GM19395 (cell line): ENCODE measurements around the gene KIF5B.

Experiments used
- ATAC-seq: cut with Tn5 transposase; IDR thresholded peaks from one replicate; pipeline ENCODE4 v1.9.1; 2021; ENCODE audit warnings: mild to moderate bottlenecking, moderate library complexity; ENCODE audit not compliant: unreplicated experiment

KIF5B gene

DNA sequence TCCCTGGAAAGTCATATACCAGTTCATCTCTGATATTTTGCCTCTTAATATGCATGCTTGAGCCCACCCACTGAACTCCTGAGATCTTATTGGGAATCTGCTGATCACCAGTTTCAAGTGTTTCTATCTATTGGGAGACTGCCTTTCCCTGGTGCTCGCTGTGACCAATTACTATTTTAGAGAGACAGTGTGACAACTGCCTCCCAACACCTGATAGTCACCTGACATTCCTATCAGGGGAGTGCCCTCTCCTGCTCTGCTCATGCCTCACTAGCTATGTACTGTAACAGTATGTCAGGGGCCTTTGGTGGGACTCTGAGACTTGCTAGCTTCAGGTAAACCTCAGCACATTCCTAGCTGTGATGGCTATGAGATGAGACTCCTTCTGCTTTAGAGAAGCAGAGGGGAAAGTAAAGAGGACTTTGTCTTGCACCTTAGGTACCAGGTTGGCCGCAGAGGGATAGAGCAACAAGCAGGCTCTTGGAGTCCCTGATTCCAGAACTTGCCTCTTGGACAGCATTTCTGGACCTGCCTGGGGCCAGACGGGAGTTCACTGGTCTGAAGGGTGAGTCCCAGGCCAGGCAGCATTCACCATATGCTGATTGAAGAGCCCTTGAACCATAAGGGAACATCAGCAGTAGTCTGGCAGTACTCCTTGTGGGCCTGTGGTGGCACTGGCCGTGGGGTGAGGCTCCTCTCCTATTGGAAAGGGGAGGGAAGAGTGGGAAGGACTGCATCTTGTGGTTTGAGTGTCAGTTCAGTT is 93.2 kb downstream of the KIF5B start:
- ATAC-seq, result no peak

- no peak for ATAC-seq
Observed at GRCh38 chr10:31961277-31962074, 94.7 kb downstream of the KIF5B start.

DNA sequence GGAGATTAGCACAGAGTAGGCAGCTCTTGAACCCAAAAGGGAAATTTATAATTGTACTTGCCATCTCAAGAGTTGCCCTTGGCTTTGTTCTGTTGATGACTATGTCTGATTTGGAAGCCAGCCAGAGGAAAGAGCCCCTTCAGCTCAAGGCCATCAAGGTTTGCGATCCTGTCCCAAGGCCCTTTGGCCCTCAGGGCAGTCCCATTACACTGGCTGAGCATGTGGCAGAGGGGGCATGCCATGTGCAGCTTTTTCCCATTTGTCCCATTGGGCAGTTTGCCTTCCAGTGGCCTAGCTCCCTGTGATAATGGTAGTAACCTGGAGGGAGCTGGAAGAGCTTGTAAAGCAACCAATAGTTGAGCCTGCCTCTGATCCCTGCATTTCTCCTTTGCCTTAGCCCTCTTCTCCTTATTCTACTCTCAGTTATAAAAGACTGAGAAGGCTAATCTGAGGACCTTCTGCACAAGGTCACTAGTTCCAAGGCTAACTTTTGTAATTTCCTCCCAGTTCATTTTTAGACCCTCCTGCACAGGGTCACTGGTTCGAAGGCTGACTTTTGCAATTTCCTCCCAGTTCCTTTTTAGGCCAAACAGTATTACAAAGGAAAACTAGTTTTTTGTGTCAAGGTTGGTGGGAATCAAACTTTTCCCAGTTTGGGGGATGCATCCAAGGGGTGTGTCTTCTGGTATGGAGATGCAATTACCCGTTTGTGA is 96.6 kb downstream of the KIF5B start:
- ATAC-seq, result no peak
